GM21515 (cell line): ENCODE results near the gene ATP2C1.
"Not testable (repeated sequence)": the region's sequence is repeated elsewhere in the genome, so short reads cannot be mapped to it uniquely, and the experiment has no call there.

Experiments used
- ATAC-seq: cut with Tn5 transposase; IDR thresholded peaks from one replicate; pipeline ENCODE4 v1.9.1; 2021; ENCODE audit not compliant: unreplicated experiment

Gene ATP2C1

DNA sequence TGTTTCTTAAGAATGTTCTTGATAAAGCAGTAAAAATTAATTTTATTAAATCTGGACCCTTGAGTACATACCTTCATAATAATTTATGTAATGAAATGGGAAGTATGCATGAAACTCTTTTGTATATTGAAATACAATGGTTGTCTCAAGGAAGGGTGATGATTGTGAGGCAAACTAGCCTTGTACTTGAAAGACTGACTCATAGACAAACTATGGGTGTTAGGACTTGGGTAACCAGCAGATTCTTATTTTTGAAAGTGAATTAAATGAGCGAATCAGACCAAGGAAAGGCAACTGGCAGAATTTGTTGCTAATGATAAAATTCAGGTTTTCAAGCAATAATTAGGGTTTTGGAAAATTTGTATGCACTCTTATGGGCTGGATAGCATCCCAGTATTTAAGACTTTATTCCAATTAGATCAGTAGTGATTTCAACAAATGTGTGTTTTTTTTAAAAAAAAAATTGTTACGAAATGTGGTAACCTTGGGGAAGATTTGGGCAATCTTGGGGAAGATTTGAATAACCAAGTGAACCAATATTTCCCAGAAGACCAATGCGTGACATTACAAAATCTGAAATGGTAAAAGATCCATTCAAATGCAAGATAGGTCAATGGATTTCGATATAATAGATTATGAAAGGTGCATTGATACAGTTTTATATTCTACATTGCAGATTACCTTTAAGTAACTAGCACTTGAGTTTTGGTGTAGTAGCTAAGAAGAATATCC is 42.0 kb downstream of the ATP2C1 start:
- no peak for ATAC-seq

DNA sequence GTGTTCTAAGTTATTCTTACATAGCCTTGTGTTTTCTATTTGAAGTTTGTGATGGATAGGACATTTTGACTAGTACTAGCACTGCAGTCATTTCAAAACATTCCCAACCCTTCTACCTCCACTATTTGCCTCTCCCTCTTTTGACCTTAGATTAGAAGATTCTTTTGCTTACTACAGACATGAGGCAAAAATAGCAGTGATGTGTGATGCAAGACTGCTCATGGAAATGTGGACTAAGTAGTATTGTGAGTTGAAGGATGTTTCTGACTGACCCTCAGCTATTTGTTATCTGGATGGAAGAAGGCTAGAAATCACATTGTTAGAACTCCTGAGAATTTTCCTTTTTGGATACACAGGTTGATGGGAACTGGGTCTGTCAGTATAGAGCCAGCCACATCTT is 45.9 kb downstream of the ATP2C1 start:
- no peak for ATAC-seq

DNA sequence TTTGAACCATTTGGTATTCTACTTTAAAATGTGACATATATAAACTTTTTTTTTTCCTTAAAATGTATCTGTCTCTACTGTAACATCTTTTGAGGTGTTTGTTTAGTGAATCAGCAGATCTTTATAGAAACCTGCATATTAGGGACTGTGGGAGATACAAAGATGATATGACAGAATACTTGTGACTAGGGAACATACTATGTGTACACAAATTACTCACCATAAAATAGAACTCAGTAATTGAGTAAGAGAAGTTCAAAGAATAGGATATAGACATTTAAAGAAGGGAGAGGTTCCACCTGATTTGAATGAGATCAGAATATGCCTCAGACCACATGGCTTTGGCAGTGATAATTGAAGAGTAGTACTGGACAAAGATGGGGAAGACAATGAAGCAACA is 47.9 kb downstream of the ATP2C1 start:
- ATAC-seq, result no peak

DNA sequence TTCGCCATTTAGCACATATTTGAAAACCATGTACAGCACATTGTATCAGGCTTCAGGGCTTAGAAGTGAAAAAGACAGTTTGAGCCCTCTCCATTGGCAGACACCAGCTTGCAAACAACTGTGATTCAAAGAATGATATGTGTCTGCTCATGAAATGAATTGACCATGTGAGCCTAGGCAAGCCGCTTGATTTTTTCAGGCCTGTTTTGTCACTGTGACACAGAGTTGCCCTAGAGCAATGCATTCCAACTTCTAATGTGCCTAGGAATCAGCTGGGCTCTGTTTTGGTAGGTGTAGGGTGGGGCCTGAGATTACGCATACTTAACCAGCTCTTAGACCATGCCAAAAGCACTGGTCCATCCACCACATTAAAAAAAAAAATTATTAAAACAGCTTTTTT is 53.0 kb downstream of the ATP2C1 start:
- ATAC-seq, result no peak

DNA sequence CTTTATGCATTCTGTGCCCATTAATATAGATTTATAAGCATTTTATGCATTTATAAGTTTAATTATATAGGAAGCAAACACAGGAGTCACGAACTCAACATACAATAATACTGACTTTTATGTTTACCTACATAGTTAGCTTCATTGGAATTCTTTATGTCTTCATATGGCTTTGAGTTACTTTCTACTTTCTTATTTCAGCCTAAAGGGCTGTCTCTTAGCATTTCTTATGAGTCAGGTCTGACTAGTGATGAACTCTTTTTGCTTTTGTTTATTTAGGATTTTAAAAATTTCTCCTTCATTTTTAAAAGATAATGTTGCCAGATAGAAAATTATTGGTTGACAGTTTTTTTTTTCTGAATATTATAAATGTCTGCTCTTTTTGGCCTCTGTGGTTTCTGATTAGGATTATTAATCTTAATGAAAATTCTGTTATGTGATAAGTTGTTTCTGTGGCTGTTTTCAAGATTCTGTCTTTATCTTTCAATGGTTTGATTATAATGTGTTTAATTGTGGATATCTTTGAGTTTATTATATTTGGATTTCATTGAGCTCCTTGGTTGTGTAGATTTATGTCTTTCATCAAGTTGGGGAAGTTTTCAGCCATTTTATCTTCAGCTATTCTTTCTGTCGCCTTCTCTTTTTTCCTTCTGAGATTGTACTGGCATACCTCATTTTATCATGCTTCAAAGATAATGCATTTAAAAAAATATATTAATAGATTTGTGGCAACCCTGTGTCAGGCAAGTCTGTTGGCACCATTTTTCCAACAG is 54.3 kb downstream of the ATP2C1 start:
- no peak for ATAC-seq

DNA sequence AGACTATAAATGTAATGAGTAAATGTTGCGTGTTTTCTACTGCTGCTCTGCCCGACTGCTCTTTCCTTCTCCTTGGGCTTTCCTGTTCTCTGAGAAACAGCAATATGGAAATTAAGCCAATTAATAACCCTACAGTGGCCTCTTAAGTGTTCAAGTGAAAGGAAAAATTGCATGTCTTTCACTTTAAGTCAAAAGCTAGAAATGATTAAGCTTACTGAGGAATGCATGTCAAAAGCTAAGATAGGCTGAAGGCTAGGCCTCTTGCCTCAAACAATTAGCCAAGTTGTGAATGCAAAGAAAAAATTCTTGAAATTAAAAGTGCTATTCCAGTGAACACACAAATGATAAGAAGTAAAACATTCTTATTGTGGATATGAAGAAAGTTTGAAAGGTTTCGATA is 55.0 kb downstream of the ATP2C1 start:
- ATAC-seq, result no peak

DNA sequence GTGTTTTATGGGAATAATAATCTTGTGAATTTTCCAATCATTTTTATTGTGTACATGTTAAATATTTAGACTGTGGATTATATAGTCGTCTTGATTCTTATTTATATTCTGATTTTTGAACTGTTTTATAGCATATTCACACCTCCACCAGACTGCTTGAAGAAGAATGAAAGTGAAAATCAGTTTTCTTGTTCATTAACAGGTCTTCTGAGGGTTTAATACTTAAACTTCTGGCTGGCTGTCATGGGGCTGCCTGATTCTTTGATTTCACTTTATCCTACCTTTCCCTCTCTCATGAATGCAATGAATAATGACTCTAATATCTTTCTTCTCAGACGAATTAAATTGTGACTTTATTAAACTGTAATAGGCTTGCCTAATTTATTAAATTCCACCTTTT is 56.2 kb downstream of the ATP2C1 start:
- no peak for ATAC-seq

DNA sequence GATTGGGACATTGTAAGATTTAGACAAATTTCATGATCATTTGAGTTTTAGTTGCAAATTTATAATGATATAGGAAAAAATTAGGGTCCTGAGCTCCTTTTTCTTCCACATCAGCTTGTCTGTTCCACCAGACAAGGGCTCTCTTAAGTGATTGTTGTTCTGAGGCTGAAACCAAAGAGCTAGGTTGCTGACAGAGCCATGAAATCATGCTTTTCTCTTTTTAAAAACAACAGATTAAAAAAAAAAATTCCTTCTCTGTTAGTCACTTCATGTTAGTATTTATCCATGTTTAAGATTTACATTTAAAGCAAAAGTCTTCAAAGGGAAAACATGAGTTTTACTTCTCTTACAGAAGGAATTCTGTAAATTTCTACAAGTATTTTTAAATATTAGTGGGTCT is 56.8 kb downstream of the ATP2C1 start:
- ATAC-seq, result no peak

DNA sequence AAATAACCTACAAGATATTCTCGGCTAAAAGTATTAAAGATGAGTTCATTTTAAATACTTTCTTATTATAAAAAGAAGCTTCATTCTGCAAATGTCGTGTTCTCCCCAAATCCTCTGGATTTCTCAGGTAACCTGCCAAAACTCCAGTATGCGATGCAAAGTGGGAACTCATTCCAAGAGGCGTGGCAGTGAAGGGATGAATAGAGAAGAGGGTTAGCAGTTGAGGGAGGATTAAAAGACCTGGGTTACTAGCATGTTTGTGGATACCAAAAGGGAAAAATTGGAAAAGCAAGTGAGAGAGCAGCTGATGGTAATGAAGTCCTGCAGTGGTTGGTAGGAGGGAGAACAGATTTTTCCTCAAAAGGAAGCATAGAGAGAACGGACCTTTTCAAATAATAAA is 61.6 kb downstream of the ATP2C1 start:
- ATAC-seq, result no peak

DNA sequence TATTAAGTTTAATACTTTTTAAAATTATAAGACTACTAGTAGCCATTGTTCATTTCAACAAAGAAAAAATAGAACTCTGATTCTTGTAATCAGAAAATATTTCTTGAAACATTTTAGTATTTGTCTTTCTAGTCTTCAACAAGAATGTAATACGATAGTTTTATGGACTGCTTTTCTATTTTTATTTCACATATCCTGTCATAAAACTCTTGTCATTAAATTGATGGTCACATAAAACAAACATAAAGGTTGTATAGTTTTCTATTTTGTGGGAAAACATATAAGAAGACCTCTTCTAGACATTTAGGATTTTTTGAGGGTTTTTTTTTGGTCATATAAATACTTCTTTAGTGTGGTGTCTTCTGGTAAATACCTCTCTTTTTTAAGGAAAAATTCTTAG is 62.4 kb downstream of the ATP2C1 start:
- no peak for ATAC-seq

DNA sequence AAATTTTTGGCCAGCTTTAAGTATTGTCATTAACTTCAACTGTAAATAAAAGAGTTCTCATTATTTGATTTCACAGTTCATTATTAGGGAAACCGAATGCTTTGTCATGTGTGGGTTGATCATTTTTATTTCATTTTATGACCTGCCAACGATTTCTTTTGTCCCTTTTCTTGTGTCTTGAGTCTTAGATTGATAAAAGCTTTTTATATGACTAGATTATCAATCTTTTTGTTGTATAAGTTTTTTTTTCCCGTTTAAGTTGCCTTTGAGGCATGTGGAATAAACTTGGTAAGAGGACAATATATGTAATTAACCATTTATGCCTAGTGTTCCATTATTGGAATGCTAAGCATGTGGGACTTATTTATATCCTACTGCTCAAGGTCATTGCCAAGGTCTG is 62.8 kb downstream of the ATP2C1 start:
- no peak for ATAC-seq

DNA sequence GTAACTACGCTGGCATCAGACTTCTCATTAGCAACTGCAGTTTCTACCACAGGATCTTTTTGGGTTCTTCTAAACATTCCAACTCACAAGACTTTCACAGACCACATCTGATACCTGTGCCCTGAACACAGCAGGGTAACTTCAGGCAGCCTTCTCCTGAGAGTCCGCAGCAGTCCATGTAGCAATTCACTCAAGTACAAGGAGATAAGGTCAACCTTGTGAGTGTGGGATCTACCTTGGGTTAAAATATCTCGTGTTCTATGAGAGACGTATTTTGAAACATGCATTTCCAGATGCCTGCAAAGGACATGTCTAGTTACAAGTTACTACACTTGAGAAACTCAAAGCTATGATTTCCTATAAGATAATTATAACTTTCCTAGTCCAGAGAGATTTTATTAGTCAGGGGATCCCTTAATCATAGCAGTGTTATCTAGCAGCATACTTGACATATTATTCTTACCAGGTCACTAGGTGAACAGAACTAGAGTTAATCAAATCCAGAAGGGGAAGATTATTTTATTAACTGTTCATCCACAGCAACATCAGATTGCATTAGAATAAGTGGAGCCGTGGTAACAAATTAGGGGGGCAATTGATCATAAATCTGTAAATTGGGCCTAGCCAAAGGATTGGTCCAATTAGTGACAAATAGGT is 66.4 kb downstream of the ATP2C1 start:
- no peak for ATAC-seq

DNA sequence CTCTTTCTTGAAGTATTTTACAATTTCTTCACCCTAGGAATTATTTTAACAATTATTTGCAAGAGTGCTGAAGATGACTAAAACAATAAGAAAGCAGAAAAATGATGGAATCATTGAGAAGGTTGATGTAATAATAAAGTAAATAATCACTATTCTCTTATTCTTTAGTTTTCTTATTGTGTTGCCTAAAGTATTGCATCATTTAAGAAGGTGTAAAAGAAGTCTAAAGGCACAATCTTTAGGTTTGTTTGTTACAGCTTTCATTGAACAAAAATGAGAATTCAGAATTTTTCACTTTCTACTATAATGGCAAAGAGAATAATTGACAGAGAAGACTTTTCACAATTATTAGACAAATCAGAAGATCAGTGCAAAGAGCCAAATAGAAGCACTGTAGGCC is 67.6 kb downstream of the ATP2C1 start:
- ATAC-seq, result no peak

DNA sequence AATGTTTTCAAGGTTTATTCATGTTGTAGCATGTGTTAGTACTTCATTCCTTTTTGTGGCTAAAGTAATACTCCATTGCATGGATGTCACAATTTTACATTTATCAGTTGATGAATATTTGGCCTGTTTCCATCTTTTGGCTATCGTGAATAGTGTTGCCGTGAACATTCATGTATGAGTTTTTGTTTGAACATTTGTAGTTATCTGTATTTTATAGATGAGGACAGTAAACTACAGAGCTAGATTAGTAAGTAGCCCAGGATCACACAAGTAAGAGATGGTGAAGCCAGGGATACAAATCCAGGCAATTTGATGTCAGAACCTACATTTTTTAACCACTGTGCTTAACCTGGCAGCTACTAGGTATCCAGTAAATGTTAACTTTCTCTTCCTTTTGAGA is 69.6 kb downstream of the ATP2C1 start:
- ATAC-seq, result no peak

DNA sequence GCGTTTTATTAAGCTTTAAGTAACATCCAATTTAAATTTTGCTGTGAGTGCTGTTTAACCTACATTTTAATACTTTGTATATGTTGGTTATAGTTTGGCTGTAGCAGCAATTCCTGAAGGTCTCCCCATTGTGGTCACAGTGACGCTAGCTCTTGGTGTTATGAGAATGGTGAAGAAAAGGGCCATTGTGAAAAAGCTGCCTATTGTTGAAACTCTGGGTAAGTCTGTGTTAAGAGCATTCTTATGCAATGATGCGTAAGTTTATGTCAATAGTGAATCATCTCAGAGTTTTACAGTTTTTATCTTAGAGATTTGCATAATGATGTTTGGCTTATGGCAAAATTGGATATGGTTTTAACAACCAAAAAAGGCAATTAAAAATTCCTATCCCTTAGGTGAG is 70.0 kb downstream of the ATP2C1 start:
- no peak for ATAC-seq

DNA sequence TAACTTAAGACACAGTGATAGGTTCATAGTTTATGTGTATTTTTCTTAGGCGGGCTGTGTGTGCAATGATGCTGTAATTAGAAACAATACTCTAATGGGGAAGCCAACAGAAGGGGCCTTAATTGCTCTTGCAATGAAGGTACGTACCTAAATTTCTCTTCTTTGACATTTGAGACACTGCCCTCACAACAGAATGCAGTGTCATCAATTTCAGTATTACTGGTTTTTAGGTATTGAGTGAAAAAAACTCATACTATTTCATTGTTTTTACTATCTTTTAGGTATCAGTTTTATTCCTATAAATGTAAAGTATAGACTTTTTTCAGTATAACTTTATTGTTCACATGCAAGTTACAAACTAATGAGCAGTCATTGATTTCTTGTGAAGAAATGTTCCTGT is 73.4 kb downstream of the ATP2C1 start:
- no peak for ATAC-seq

DNA sequence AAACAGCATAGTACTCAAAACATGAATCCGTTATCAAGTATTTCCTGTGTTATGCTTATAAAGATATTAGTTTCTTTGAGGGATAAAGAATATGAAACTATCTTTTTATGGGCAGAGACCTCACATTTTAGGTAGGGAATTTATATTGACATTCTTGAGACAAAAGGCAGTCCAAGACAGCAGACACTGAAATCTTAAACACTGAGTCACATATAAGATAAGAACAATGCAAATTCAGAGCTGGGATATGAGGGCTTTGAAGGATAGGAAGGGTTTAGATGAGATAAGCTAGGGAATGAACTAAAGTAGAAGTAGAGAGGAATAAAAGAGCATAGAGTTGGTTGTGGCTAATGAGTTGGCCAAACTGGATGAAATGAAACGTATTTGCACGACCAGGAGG is 74.3 kb downstream of the ATP2C1 start:
- ATAC-seq, result no peak

DNA sequence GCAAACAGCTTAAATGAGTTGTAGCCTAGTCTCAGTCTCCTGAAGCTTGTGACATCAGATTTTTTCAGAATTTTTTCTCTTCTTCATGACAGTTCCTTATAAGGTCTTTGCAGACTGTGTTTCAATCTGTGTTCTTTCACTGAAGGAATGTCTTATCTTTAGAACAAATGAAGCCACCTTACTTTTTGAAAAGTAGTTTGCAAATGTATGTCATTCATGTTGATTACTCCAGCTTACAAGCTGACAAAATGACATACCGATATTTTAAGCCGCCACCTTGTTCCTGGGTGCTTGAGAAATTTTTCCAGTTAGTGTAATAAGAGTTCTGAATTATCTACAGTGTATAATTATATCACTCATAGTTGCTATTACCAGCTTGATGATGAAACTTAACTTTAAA is 75.7 kb downstream of the ATP2C1 start:
- no peak for ATAC-seq

DNA sequence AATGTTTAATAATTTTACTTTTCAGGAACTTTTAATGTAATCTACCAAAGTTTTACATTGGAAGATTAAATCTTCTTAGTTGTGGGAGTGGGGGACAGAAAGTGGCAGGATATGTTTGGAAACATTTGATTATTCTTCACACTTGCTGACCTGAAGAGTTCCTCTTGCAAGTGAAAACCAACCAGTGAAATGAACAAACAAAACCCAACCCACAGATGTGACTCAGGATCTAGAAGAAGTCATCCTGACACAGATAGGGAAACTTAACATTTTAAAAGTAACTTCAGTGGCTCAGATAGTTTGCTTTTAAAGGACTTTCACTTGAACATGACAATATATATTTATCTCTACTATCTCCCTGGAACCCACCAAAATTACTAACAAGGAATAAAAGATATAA is 77.3 kb downstream of the ATP2C1 start:
- no peak for ATAC-seq

DNA sequence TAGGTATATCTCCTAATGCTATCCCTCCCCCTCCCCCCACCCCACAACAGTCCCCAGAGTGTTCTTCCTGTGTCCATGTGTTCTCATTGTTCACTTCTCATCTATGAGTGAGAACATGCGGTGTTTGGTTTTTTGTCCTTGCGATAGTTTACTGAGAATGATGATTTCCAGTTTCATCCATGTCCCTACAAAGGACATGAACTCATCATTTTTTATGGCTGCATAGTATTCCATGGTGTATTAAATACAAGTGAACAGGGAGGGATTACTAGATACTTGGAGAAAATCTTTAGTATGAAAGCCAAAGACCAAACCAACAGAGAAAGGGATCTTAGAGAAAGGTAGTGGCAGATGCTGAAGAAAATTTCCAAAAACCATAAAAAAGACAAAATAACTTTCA is 78.7 kb downstream of the ATP2C1 start:
- ATAC-seq, result not testable (repeated sequence)

DNA sequence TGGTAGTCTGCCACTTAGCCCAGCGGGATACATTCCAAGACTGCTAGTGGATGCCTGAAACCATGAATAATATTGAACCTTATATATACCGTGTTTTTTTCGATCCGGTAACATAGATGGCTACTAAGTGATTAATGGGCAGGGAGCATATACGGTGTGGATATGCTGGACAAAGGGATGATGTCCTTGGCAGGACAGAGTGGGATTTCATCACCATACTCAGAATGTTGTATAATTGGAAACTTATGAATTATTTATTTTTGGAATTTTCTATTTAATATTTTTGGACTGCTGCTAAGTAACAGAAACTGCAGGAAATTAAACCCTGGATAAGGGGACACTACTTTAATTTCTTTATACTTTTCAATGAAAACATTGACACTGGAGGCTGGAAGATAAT is 79.5 kb downstream of the ATP2C1 start:
- no peak for ATAC-seq

DNA sequence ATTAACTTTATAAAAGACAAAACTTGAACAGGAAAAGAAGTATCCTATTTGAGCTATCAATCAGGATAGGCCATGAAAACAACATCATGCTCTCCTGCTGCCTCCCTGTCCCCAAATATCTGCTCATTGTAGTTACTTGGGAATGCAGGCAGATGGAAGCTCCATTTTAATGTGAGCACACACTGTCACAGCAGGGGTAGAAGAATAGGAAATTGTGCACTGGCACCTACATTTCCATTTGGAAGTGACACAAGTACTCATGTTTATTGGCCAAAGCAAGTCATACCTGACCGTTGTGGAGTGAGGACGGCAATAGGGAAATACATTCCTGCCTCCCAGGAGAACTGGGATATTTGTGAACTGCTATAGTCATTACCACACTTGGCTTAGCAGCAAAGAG is 80.3 kb downstream of the ATP2C1 start:
- ATAC-seq, result no peak
